ENCODE data around the gene PI4K2B. TPM values are rescaled to one million over a fixed set of nuclear protein-coding genes. Genes with fewer than 3 reads are reported as not detected.

The PI4K2B gene
- total and polyA plus RNA-seq, 2 of the 8 experiments (the other 6 are each of a cell fraction or from before 2014, with no cell fraction given) = 3.0 to 16.2 TPM

DNA sequence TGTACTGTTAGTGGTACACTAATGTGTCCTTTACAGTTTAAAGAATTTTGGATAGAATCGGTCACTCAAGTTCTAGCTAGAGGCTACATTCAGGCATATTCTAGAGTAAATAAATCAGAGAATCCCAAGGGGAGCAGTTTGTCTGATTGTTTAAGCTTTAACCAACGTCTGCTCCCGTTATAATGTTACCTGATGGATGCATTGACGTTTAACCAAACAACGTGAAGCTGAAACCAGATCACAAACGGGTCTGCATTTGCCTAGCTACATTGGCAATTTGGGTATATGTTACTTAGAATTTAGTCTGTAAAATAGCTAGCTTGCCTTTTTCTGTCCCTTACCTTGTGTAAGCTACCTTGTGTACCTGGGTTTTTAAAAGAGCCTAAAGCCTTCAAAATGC is 1.6 kb downstream of the PI4K2B start:
- H2BK5ac ChIP-seq (ENCODE audit: low read depth, low read length) = no peak overlapping the region
- no peak overlapping the region for H3K56ac ChIP-seq (replicated peaks; ENCODE audit: insufficient read length, low read depth, low read length)
- H3K14ac ChIP-seq (ENCODE audit: insufficient read length) = no peak overlapping the region
- H3K18ac ChIP-seq (ENCODE audit: extremely low read depth, low read length) = no peak overlapping the region
- H3K27ac ChIP-seq (ENCODE audit: low read depth, low read length) = no peak overlapping the region
- H2BK20ac ChIP-seq (ENCODE audit: low read length) = no peak overlapping the region
- H3K23ac ChIP-seq (ENCODE audit: insufficient read length) = no peak overlapping the region
- H3K4me1 ChIP-seq (replicated peaks in 1 of 4; ENCODE audit: control insufficient read depth in 3 of 4, insufficient read depth in 4 of 4, low read length in 3 of 4) = no peaks in the 10 kb centered on the region; a peak in 1 of 7 replicates
- peaks cover 2% of the 10 kb centered on the region in 2 experiments for H4K20me1 ChIP-seq (replicated peaks in 1 of 2; ENCODE audit: control insufficient read depth in 1 of 2, insufficient read depth in 2 of 2, low read length in 2 of 2)
- no peaks in the 10 kb centered on the region for H3K79me1 ChIP-seq (ENCODE audit: low read depth, low read length)
- H3K79me2 ChIP-seq (ENCODE audit: control insufficient read depth in 1 of 2, insufficient read depth in 2 of 2, low read length in 2 of 2) = peaks cover 0 to 33% of the 10 kb centered on the region in 2 experiments; a peak in 3 of 4 replicates
- H2BK15ac ChIP-seq (ENCODE audit: low read length) = no peak overlapping the region
- H4K5ac ChIP-seq (ENCODE audit: insufficient read length, low read depth, low read length) = no peak overlapping the region
- peaks cover 10% of the 10 kb centered on the region; the same call in 1 of the 2 replicates for H3K23me2 ChIP-seq (ENCODE audit: low read depth, low read length)
- no peak overlapping the region for H3K9ac ChIP-seq (replicated peaks in 1 of 4; ENCODE audit: extremely low read depth in 1 of 4, low read depth in 3 of 4, low read length in 3 of 4)
- peak overlapping the region in 1 of 4 experiments; percentile 95; a peak in 3 of 8 replicates for H3K4me3 ChIP-seq (ENCODE audit: extremely low read depth in 1 of 4, insufficient read depth in 2 of 4, low read depth in 3 of 4, low read length in 4 of 4)
- WGBS, 2 experiments (ENCODE audit: extremely low coverage in 1 of 2, insufficient coverage in 1 of 2, insufficient read length in 1 of 2, insufficient replicate concordance in 2 of 2, low coverage in 1 of 2, low lambda C conversion rate in 2 of 2, missing lambda C conversion rate in 1 of 2) = 84% methylated on average over 6 of the region's 6 CpGs; no CpG with 5 or more reads in 1 of the 2 experiments
- ChIA-PET CTCF (ENCODE audit: partially characterized antibody) (interaction anchor here (1.1 to 2.3 kb wide), 7 partner anchors 11 to 131 kb away, joined by 3 to 8 read pairs (median 3); partner anchors contain the start of gene ZCCHC4), POLR2A (ENCODE audit: partially characterized antibody) (interaction anchor here (0.9 kb wide), 1 partner anchor 25 kb away, joined by 3 read pairs; no protein-coding TSS in a partner anchor)
- H3K36me3 ChIP-seq (ENCODE audit: control insufficient read depth in 2 of 4, insufficient read depth in 4 of 4, low read length in 3 of 4) = peaks cover 0 to 2% (median 0%) of the 10 kb centered on the region in 4 experiments; a peak in 1 of 8 replicates
- H3K4me2 ChIP-seq (ENCODE audit: insufficient read depth in 1 of 2, low read depth in 2 of 2, low read length in 2 of 2) = peak overlapping the region; percentile 74 to 95; a peak in 3 of 4 replicates
- H3K9me3 ChIP-seq (ENCODE audit: insufficient read depth in 2 of 2, low read depth in 1 of 2, low read length in 1 of 2) = peaks cover 8 to 13% of the 10 kb centered on the region in 2 experiments; a peak in 3 of 4 replicates
- no peaks in the 10 kb centered on the region; a peak in 2 of 7 replicates for H3K27me3 ChIP-seq (replicated peaks in 1 of 4; ENCODE audit: control insufficient read depth in 3 of 4, extremely low read depth in 1 of 4, insufficient read depth in 3 of 4, low read length in 3 of 4)
- no peak overlapping the region for H2BK120ac ChIP-seq (replicated peaks; ENCODE audit: low read depth, low read length)
- H3K4ac ChIP-seq (replicated peaks; ENCODE audit: insufficient read length, low read depth, low read length) = no peak overlapping the region
- no peak for FAIRE-seq
- no peak overlapping the region for H4K91ac ChIP-seq (replicated peaks; ENCODE audit: insufficient read length, low read length)
- H2AFZ ChIP-seq (ENCODE audit: low read length) = no peak overlapping the region
- H2BK12ac ChIP-seq (ENCODE audit: low read depth, low read length) = no peak overlapping the region
- no peak for DNase-seq (ENCODE audit: low read depth in 1 of 2, low spot score in 2 of 2)
- H4K8ac ChIP-seq (ENCODE audit: extremely low read depth, insufficient read depth, low read length) = no peak overlapping the region
- TF ChIP-seq NRF1 (IDR thresholded peaks at IDR 0.05; ENCODE audit: low read depth, low read length) (no peak), TAF1 (IDR thresholded peaks at IDR 0.05; ENCODE audit: low read depth, low read length) (no peak), RAD21 (IDR thresholded peaks at IDR 0.05 in 1 of 2, conservative IDR thresholded peaks at IDR 0.05 in 1 of 2; ENCODE audit: low read depth in 2 of 2, low read length in 2 of 2) (no peak), CBX5 (IDR thresholded peaks at IDR 0.05; ENCODE audit: low read depth, low read length) (no peak), BRCA1 (IDR thresholded peaks at IDR 0.05; ENCODE audit: low read depth, low read length) (no peak), CHD2 (IDR thresholded peaks at IDR 0.05; ENCODE audit: low read length) (no peak), KDM5A (IDR thresholded peaks at IDR 0.05; ENCODE audit: low read length) (no peak), PHF8 (conservative IDR thresholded peaks at IDR 0.05; ENCODE audit: low read depth, low read length) (no peak)
- no peak overlapping the region for H2AK5ac ChIP-seq (ENCODE audit: low read depth, low read length)

All from H1 (cell line).